Limb (tissue), 2 donors: ENCODE measurements around the gene TWIST2.

Experiments used
- DNase-seq, 2 donors: peaks; one replicate each; pipeline ENCODE4 v3.0.0-alpha.2; 2016; ENCODE audit errors: extremely low spot score in 2 of 2

Gene TWIST2

GRCh38 chr2:238904177-238904576, 56.3 kb downstream of the TWIST2 start:
- DNase-seq = no peak

DNA sequence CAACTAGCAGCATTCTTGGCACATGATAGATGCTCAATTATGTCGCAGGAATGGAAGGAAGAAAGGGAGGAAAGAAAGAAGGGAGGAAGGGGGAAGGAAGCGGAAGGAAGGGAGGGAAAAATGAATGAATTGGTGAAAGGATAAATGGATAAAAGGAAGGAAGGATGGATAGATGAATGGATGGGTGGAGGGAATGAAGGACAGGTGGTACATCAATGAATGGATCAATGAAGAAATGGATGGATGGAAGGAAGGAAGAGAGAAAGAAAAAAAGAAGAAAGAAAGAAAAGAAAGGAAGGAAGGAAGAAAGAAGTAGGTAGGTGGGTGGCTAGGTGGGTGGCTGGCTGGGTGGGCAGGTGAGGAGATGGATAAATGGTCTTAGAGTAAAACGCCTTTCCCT, 56.8 kb downstream of the TWIST2 start:
- no peak for DNase-seq

- no peak for DNase-seq
These were observed 57.3 kb downstream of the TWIST2 start for GRCh38 chr2:238905224-238905623.

DNA sequence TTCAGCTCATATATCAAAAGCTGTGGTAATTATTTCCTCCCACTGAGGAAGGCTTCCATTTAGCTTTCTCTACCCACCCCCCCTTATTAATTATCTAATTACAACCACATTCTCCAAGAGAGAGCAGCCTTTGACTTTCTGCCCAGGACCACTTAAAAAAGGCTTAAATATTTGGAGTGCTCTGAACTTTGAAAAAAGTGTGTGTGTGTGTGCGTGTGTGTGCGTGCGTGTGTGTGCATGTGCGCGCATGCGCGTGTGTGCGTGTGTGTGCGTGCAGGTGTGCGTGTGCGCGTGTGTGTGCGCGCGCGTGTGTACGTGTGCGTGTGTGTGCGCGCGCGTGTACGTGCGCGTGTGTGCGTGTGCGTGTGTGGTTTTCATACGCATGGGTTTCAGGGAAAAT, 57.8 kb downstream of the TWIST2 start:
- no peak for DNase-seq

GRCh38 chr2:238906254-238906935, 58.5 kb downstream of the TWIST2 start:
- DNase-seq = no peak

GRCh38 chr2:238906936-238907716, 59.2 kb downstream of the TWIST2 start:
- no peak for DNase-seq

- DNase-seq = no peak
These were observed 59.9 kb downstream of the TWIST2 start for GRCh38 chr2:238907717-238908173.

DNA sequence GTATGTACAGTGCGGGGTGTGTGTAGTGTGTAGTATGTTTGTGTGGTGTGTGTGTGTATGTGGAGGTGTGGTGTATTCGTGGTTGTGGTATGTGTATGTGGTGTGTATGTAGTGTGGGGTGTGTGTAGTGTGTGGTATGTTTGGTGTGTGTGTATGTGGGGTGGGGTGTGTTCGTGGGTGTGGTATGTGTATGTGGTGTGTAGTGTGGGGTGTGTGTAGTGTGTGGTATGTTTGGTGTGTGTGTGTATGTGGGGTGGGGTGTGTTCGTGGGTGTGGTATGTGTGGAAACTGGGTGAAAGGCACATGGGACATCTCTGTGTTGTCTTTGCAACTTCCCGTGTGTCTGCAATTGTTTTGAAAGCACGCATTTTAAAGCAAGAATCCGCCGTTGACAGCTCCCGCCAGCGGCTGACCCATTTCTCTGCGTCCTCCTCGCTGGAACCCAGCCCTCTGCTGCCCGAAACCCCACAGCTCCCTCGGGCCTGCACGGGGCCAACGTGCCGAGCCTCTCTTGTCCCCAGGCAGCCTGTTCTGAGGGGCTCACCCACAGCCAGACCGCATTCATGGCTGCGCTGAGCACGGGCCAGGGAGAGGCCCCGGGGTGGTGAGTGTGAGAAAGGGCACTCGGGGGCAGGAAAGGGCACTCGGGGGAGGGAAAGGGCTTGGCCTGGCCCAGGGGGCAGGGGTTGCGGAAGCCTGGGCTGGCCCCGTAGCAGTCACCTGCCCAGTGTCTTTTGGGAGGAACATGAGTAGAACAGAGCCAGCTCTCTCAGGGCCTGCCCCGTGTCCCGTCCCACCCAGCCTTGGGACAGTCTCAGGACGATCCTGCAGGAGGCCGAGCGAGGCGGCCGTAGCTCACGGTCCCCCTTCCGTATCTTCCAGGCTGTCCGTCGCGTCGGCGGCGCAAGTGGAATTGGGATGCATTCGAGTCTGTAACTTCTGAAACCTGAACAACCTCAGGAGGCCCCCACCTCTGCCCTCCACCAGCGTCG, 61.4 kb downstream of the TWIST2 start:
- peak in 1 of 2 donors; percentile 43 for DNase-seq

- DNase-seq = peak in 1 of 2 donors; percentile 25
These were observed 63.0 kb downstream of the TWIST2 start for GRCh38 chr2:238910751-238911351.

DNA sequence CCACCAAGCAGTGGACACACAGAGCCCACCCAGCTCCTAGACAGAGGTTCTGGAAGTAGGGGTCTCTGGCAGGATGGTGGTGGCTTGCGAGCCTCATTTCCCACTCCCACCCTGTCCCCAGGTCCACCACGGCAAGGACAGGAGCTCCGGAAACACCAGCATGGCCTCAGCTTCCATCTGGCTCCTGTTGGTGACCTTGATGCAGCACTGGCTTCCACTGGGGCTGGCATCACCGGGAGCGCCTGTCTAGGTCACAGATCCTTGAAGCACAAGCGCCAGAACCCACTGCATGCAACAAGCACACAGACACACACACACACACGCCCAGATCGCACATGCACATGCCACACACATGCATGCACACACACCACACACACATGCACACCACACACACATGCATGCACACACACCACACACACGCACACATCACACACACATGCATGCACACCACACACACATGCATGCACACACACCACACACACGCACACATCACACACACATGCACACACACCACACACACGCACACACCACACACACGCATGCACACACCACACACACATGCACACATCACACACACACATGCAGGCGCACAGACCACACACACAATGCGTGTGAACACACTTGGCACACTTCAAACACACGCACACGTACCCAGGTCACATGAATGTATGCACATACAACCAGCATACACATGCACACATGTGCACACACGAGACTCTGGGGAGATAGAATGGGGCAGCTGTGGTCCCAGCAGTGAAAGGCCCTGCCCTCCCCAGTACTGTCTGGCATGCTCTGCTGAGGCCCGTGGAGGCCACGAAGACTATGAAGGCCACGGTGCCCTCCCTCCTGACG, 63.7 kb downstream of the TWIST2 start:
- DNase-seq = peak in 1 of 2 donors; percentile 19

DNA sequence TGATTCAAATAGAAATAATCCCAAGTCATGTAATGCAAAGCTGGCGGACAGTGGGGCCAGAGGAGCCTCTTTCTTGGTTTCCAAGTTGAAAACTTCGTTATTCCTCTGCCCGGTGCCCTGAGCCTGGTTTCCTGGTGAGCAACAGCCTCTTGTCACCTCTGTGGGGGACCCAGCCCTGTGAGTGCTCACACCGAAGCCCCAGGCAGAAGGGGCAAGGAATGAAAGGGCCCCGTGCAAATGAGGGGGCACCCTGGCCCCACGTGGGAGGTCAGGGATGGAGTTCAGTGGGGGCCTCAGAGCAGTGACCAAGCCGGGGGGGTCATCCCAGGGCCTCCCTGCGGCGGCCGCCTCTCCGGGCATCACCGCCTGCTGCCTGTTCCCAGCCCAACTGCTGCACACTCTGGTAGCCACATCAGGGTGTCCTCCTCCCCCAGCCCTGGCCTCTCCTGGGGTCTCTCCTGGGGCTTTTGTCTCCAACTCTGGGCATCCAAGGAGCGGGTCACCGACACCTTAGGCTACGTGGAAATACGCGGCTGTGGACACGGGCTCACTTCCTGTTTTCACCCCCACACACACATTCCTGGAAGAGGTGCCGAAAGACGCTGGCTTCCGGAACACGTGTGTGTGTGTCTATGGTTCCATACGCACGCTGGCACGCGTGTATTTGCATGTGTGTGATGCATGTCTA, 64.5 kb downstream of the TWIST2 start:
- DNase-seq = peak in 1 of 2 donors; percentile 27

GRCh38 chr2:238912916-238913875, 65.3 kb downstream of the TWIST2 start:
- peak in 1 of 2 donors; percentile 31 for DNase-seq

DNA sequence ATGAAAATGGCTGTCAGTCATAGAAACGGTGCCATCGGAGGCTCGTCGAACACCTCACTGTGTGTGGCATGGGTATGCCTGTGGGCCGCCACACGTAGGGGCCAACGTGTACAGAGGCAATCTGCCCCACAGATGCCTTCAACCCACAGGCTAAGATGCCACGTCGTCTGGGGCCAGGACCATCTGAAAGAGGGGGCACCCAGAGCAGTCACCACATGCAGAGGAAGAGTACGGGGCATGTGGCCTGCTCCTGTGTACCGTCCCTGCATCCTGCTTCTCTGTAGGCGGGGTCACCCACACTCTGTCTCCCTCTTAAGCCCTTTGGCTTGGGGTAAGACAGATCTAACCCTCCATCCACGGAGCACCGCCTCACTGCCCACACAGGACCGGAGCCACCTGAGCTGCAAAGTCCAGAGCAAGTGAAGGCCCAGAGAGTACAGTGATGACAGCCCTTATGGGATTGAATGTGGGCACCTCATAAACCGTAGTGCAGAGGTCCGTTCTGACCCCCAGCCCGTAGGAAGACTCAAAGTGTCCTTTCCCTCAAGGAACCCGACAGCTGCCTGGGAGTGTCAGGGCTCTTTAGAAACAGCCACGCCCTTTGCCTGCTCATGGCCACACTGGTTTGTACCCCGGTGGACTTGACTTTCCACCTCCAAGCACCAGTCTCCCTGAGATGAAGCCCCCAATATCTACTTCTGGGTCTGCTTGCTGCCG, 66.2 kb downstream of the TWIST2 start:
- peak in 1 of 2 donors; percentile 17 for DNase-seq

- DNase-seq = peak in 1 of 2 donors; percentile 12
These were observed 66.7 kb downstream of the TWIST2 start for GRCh38 chr2:238914648-238915015.

GRCh38 chr2:238915196-238915595, 67.3 kb downstream of the TWIST2 start:
- peak in 1 of 2 donors; percentile 17 for DNase-seq

DNA sequence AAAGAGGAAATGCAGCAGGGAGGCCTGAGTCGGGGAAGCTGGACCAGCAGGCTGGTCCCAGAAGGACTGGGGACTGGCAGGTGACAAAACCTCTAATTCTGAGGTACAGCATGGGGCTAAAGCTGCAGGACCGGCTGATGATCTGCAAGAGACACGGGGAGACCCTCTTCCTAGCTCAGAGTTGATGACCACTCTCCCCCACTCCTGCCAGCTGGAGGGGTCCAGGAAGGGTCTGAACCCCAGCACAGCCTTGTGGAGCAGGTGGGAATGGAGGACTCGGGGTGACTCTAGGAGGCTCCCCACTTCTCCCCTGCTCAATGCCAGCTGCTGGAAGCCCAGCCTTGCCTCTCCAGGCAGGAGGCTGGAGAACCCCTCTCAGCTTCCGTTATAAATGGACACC, 67.7 kb downstream of the TWIST2 start:
- DNase-seq = peak in 1 of 2 donors; percentile 12

DNA sequence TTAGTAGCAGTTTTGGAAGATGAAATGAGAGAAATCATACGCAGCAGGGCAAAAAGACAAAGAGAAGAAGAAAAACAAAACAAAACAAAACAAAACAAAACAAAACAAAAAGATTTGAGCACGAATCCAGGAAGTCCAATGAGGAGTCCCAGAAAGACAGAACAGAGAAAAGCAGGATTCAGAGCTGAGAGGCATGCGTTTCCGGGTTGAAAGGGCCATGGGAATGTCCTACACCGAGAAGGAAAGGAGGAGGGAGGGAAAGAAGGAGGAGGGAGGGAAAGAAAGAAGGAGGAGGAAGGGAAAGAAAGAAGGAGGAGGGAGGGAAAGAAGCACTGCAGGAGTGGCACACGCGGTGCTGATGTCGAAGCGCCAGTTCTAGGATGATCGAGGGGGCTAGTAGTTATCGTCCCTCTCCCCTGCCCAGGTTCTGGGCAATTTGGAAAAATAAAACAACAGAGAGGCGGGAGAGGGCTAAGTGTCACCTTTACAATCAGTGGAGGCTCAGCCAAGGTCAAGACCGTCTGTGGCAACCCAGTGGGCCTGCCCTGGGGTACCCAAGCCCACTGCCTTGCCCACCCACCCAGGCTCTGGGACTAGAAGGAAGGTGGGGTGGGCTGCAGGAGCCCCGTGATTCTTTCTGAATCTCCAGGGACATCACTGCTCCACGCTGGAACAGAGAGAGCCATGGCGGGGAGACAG, 68.4 kb downstream of the TWIST2 start:
- DNase-seq = no peak
